HepG2 (cell line): Measurements from ENCODE around the gene CACNA1C. TPM values are rescaled to one million over a fixed set of nuclear protein-coding genes. Genes with fewer than 3 reads are reported as not detected.

Experiments
- ATM ChIP-seq: fragments of 450-650 bp; IDR thresholded peaks from 2 replicates; pipeline ENCODE4 v1.7.1; 2017; ENCODE audit warnings: mild to moderate bottlenecking, borderline replicate concordance
- MIER3 ChIP-seq: IDR thresholded peaks from 2 replicates; pipeline ENCODE4 v1.6.1; 2016; ENCODE audit warnings: missing compliant biosample characterization, borderline replicate concordance
- NFE2L2 ChIP-seq: fragments of 150-350 bp; IDR thresholded peaks from 2 replicates; pipeline ENCODE4 v1.6.1; 2014; ENCODE audit warnings: low read length
- PHF8 ChIP-seq: sonication (generic); formaldehyde crosslinking; IDR thresholded peaks from 2 replicates; pipeline ENCODE4 v1.5.0; 2020; ENCODE audit warnings: missing genetic modification reagents
- ZNF317 ChIP-seq: sonication (generic); formaldehyde crosslinking; IDR thresholded peaks from 2 replicates; pipeline ENCODE4 v1.5.0; 2020; ENCODE audit warnings: mild to moderate bottlenecking, missing genetic modification reagents
- ZNF431 ChIP-seq: sonication (generic); formaldehyde crosslinking; IDR thresholded peaks from 2 replicates; pipeline ENCODE4 v1.9.0; 2022; ENCODE audit warnings: missing genetic modification reagents, low read depth, mild to moderate bottlenecking, borderline replicate concordance
- ZNF670 ChIP-seq: sonication (generic); formaldehyde crosslinking; IDR thresholded peaks from 2 replicates; pipeline ENCODE4 v1.8.0; 2022; ENCODE audit warnings: mild to moderate bottlenecking, missing genetic modification reagents, borderline replicate concordance
- polyA plus RNA-seq, 8 experiments: library from polyadenylated mRNA; depleted of rRNA in 3 of 8; stranded (reverse) in 7 of 8; unstranded in 1 of 8; fragments of >200 nt; fragmentation: Illumina TruSeq in 4 of 8; extraction: Trizol in 4 of 8; gene quantifications; 2 replicates each; pipeline versions ENCODE4 v1.2.1 to v1.2.3, GENCODE V29; 2011 to 2016; ENCODE audit warnings: low read depth in 4 of 8, missing spikeins in 1 of 8, mixed read lengths in 1 of 8; ENCODE audit not compliant: insufficient read depth in 1 of 8
- total RNA-seq, 5 experiments: library from RNA; depleted of rRNA; stranded (reverse); fragments of >200 nt; fragmentation: Illumina TruSeq; extraction: Trizol; gene quantifications; 2 replicates each; pipeline ENCODE4 v1.2.3, GENCODE V29; 2016; ENCODE audit warnings: low read depth in 1 of 5
- TF ChIP-seq, protein P1 (sequence below): sonication (generic); formaldehyde crosslinking; IDR thresholded peaks from 2 replicates; pipeline ENCODE4 v1.4.0; 2020; ENCODE audit warnings: missing genetic modification reagents, borderline replicate concordance
- TF ChIP-seq, protein P2 (sequence below): sonication (generic); formaldehyde crosslinking; conservative IDR thresholded peaks from 2 replicates; pipeline ENCODE4 v1.8.0; 2022; ENCODE audit warnings: missing genetic modification reagents
- TF ChIP-seq, protein P3 (sequence below): sonication (generic); formaldehyde crosslinking; IDR thresholded peaks from 2 replicates; pipeline ENCODE4 v1.4.0; 2020; ENCODE audit warnings: missing genetic modification reagents
- TF ChIP-seq, protein P4 (sequence below): sonication (generic); formaldehyde crosslinking; IDR thresholded peaks from 2 replicates; pipeline ENCODE4 v1.5.1; 2020; ENCODE audit warnings: missing genetic modification reagents, mild to moderate bottlenecking, borderline replicate concordance
- TF ChIP-seq, protein P5 (sequence below): sonication (generic); formaldehyde crosslinking; IDR thresholded peaks from 2 replicates; pipeline ENCODE4 v1.4.0; 2020; ENCODE audit warnings: mild to moderate bottlenecking, missing genetic modification reagents

Gene CACNA1C
- total and polyA plus RNA-seq, 2 of the 13 experiments (the other 11 are each of a cell fraction or from before 2014, with no cell fraction given): not detected

DNA sequence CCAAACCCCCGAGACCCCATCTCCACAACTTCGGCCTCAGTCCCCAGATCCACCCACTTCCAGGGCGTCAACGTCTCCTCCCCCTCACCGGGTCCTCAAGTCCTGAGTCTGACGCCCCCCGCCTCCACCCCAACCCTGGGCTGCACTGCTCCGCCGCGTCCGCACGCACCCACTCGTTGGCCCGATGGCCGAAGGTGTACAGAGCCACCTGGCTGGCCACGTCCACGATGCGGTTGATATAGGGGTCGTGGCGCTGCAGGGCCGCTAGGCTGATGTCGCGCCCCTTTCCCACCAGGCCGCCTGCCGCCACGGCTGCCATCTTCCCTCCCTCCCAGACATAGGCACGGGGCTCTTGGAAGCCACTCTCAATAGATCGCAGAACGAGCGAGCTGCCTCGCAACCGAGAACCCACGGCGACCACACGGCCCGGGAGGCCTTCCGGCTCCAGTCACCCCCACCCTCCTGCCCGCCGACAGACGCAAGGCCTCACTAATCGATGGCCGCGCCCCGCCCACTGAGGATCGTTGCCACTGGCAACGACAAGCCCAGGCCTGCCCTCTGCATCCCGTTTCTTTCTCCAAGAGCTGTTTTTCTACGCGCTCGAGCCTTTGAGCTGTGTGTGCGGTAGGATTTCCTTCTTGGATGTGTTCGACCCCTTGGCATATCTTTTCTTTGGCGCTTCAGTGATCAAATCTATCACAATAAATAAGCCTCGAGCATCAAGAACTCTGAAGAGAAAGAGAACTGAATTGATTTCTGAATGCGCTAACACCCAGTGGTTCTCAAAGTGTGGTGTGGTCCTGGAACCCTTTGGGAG is 48.5 kb upstream of the CACNA1C start, which contains the start of gene DCP1B (continued):
- TF ChIP-seq, protein P1, sequence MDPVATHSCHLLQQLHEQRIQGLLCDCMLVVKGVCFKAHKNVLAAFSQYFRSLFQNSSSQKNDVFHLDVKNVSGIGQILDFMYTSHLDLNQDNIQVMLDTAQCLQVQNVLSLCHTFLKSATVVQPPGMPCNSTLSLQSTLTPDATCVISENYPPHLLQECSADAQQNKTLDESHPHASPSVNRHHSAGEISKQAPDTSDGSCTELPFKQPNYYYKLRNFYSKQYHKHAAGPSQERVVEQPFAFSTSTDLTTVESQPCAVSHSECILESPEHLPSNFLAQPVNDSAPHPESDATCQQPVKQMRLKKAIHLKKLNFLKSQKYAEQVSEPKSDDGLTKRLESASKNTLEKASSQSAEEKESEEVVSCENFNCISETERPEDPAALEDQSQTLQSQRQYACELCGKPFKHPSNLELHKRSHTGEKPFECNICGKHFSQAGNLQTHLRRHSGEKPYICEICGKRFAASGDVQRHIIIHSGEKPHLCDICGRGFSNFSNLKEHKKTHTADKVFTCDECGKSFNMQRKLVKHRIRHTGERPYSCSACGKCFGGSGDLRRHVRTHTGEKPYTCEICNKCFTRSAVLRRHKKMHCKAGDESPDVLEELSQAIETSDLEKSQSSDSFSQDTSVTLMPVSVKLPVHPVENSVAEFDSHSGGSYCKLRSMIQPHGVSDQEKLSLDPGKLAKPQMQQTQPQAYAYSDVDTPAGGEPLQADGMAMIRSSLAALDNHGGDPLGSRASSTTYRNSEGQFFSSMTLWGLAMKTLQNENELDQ (CRISPR knock-in tag): no peak
- TF ChIP-seq ATM (no peak), NFE2L2 (no peak), MIER3 (CRISPR knock-in tag) (peak; percentile 91; the same call in 1 of the 2 replicates), ZNF317 (peak; percentile 76), ZNF431 (CRISPR knock-in tag) (peak; percentile 55; the same call in 1 of the 2 replicates), ZNF670 (peak; percentile 89), PHF8 (CRISPR knock-in tag) (peak; percentile 96)
- TF ChIP-seq, protein P2, sequence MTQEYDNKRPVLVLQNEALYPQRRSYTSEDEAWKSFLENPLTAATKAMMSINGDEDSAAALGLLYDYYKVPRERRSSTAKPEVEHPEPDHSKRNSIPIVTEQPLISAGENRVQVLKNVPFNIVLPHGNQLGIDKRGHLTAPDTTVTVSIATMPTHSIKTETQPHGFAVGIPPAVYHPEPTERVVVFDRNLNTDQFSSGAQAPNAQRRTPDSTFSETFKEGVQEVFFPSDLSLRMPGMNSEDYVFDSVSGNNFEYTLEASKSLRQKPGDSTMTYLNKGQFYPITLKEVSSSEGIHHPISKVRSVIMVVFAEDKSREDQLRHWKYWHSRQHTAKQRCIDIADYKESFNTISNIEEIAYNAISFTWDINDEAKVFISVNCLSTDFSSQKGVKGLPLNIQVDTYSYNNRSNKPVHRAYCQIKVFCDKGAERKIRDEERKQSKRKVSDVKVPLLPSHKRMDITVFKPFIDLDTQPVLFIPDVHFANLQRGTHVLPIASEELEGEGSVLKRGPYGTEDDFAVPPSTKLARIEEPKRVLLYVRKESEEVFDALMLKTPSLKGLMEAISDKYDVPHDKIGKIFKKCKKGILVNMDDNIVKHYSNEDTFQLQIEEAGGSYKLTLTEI (CRISPR knock-in tag): no peak
- TF ChIP-seq, protein P3, sequence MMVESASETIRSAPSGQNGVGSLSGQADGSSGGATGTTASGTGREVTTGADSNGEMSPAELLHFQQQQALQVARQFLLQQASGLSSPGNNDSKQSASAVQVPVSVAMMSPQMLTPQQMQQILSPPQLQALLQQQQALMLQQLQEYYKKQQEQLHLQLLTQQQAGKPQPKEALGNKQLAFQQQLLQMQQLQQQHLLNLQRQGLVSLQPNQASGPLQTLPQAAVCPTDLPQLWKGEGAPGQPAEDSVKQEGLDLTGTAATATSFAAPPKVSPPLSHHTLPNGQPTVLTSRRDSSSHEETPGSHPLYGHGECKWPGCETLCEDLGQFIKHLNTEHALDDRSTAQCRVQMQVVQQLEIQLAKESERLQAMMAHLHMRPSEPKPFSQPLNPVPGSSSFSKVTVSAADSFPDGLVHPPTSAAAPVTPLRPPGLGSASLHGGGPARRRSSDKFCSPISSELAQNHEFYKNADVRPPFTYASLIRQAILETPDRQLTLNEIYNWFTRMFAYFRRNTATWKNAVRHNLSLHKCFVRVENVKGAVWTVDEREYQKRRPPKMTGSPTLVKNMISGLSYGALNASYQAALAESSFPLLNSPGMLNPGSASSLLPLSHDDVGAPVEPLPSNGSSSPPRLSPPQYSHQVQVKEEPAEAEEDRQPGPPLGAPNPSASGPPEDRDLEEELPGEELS: no peak; the same call in 1 of the 2 replicates
- TF ChIP-seq, protein P4, sequence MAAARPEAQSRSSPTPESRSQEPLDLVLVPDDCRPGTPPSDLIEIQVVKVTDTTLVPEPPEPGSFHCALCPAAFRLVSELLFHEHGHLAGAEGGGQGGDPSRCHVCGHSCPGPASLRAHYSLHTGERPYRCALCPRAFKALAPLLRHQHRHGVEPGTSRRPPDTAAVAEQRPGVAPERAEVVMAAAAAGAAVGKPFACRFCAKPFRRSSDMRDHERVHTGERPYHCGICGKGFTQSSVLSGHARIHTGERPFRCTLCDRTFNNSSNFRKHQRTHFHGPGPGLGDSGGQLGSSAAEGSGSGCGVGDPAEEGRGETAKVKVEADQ (CRISPR knock-in tag): peak; percentile 98
- TF ChIP-seq, protein P5, sequence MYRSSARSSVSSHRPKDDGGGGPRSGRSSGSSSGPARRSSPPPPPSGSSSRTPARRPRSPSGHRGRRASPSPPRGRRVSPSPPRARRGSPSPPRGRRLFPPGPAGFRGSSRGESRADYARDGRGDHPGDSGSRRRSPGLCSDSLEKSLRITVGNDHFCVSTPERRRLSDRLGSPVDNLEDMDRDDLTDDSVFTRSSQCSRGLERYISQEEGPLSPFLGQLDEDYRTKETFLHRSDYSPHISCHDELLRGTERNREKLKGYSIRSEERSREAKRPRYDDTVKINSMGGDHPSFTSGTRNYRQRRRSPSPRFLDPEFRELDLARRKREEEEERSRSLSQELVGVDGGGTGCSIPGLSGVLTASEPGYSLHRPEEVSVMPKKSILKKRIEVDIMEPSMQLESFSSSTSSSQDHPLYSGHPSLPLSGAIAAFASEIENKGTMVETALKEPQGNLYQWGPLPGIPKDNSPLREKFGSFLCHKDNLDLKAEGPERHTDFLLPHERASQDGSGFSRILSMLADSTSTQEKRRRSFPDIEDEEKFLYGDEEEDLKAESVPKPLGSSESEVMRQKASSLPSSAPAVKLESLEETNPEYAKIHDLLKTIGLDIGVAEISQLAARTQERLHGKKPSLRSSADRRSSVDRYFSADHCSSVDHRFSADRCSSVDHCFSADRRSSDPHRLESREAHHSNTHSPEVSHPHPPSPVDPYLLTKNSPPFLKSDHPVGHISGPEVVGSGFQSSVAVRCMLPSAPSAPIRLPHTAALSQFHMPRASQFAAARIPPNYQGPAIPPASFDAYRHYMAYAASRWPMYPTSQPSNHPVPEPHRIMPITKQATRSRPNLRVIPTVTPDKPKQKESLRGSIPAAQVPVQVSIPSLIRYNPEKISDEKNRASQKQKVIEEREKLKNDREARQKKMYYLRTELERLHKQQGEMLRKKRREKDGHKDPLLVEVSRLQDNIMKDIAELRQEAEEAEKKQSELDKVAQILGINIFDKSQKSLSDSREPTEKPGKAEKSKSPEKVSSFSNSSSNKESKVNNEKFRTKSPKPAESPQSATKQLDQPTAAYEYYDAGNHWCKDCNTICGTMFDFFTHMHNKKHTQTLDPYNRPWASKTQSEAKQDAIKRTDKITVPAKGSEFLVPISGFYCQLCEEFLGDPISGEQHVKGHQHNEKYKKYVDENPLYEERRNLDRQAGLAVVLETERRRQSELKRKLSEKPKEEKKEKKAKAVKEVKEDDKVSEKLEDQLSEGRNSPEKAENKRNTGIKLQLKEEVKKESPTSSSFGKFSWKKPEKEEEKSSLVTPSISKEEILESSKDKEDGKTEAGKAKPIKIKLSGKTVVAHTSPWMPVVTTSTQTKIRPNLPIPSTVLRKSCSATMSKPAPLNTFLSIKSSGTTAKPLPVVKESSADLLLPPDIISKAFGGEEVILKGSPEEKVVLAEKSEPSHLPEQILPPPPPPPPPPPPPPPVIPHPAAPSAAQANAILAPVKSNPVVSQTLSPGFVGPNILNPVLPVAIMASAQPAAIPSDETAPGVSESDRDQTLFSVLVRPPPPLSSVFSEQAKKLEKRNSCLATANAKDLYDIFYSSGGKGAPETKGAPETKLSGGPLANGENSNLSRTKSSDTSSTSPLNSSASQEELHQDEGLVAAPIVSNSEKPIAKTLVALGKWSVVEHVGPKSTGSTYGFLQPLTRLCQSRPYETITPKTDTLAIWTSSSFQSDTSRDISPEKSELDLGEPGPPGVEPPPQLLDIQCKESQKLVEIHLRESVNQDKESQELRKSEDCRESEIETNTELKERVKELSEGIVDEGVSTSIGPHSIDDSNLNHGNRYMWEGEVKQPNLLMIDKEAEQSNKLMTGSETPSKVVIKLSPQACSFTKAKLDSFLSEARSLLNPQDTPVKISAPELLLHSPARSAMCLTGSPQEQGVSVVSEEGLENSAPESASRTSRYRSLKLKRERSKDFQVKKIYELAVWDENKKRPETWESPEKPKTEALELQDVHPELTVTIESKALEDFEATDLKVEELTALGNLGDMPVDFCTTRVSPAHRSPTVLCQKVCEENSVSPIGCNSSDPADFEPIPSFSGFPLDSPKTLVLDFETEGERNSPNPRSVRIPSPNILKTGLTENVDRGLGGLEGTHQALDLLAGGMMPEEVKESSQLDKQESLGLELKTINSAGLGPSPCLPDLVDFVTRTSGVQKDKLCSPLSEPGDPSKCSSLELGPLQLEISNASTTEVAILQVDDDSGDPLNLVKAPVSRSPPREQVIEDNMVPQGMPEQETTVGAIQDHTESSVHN (CRISPR knock-in tag): peak; percentile 88; the same call in 1 of the 2 replicates
